ENCODE results near the gene NUP88.
A peak's percentile ranks its signal among the peaks of the same experiment; 100 is the strongest.

The NUP88 gene

GRCh38 chr17:5370411-5370810 lies 49.1 kb downstream of the NUP88 start:
- no peak for TF ChIP-seq CTCF (conservative IDR thresholded peaks at IDR 0.05)
- no peak for TF ChIP-seq ZFX (IDR thresholded peaks at IDR 0.05)
- H3K27ac ChIP-seq: no peak overlapping the region

- no peak overlapping the region for H3K27ac ChIP-seq
- TF ChIP-seq CTCF (conservative IDR thresholded peaks at IDR 0.05): no peak
- TF ChIP-seq ZFX (IDR thresholded peaks at IDR 0.05): no peak
These were observed 53.6 kb downstream of the NUP88 start for GRCh38 chr17:5365831-5366230.

- no peak overlapping the region for H3K27ac ChIP-seq
- TF ChIP-seq CTCF (conservative IDR thresholded peaks at IDR 0.05): no peak
These were observed 54.8 kb downstream of the NUP88 start for GRCh38 chr17:5364696-5365095.

GRCh38 chr17:5364156-5364555 lies 55.3 kb downstream of the NUP88 start:
- TF ChIP-seq CTCF (conservative IDR thresholded peaks at IDR 0.05) (no peak), ZFX (IDR thresholded peaks at IDR 0.05) (no peak)
- no peak overlapping the region for H3K27ac ChIP-seq

GRCh38 chr17:5362162-5362811 lies 57.2 kb downstream of the NUP88 start:
- no peak overlapping the region for H3K27ac ChIP-seq
- TF ChIP-seq ZFX (IDR thresholded peaks at IDR 0.05): no peak
- TF ChIP-seq CTCF (conservative IDR thresholded peaks at IDR 0.05): no peak

GRCh38 chr17:5361426-5361825 lies 58.0 kb downstream of the NUP88 start:
- H3K27ac ChIP-seq: no peak overlapping the region; the same call in 1 of the 2 replicates
- TF ChIP-seq ZFX (IDR thresholded peaks at IDR 0.05) (no peak), CTCF (conservative IDR thresholded peaks at IDR 0.05) (no peak)

- no peak for TF ChIP-seq ZFX (IDR thresholded peaks at IDR 0.05)
- no peak for TF ChIP-seq CTCF (conservative IDR thresholded peaks at IDR 0.05)
- peak overlapping the region; percentile 74 for H3K27ac ChIP-seq
These were observed 63.9 kb downstream of the NUP88 start for GRCh38 chr17:5355421-5356129.
